ENCODE results near the gene PSMD1. TPM values are rescaled to one million over a fixed set of nuclear protein-coding genes. Genes with fewer than 3 reads are reported as not detected.
"Not testable (repeated sequence)": the region's sequence is repeated elsewhere in the genome, so short reads cannot be mapped to it uniquely, and the experiment has no call there.

The PSMD1 gene
- total and polyA plus RNA-seq, 2 of the 8 experiments (the other 6 are each of a cell fraction or from before 2014, with no cell fraction given): 179 to 272 TPM

DNA sequence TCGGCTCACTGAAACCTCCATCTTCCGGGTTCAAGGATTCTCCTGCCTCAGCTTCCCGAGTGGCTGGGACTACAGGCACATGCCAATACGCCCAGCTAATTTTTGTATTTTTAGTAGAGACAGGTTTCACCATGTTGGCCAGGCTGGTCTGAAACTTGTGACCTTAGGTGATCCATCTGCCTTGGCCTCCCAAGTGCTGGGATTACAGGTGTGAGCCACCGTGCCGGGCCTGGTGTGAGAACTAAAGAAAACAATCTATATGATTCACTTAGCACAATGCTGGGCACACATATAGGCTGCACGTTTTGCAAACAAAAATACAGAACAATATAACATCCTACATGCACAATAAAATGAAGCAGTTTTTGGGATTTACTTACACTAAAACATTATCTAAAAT, 140.5 kb downstream of the PSMD1 start:
- H2AK5ac ChIP-seq (ENCODE audit: low read depth, low read length); H2BK5ac ChIP-seq (ENCODE audit: low read depth, low read length); H3K23ac ChIP-seq (ENCODE audit: insufficient read length); FAIRE-seq; H2BK20ac ChIP-seq (ENCODE audit: low read length); H2BK15ac ChIP-seq (ENCODE audit: low read length); H3K18ac ChIP-seq (ENCODE audit: extremely low read depth, low read length); H2AFZ ChIP-seq (ENCODE audit: low read length); H2BK12ac ChIP-seq (ENCODE audit: low read depth, low read length); H3K14ac ChIP-seq (ENCODE audit: insufficient read length); H3K79me2 ChIP-seq (ENCODE audit: control insufficient read depth in 1 of 2, insufficient read depth in 2 of 2, low read length in 2 of 2); H3K79me1 ChIP-seq (ENCODE audit: low read depth, low read length); H2BK120ac ChIP-seq (replicated peaks; ENCODE audit: low read depth, low read length); H4K8ac ChIP-seq (ENCODE audit: extremely low read depth, insufficient read depth, low read length); DNase-seq (ENCODE audit: low read depth in 1 of 2, low spot score in 2 of 2); H3K23me2 ChIP-seq (ENCODE audit: low read depth, low read length); H4K5ac ChIP-seq (ENCODE audit: insufficient read length, low read depth, low read length); H3K56ac ChIP-seq (replicated peaks; ENCODE audit: insufficient read length, low read depth, low read length); H3K9ac ChIP-seq (replicated peaks in 1 of 4; ENCODE audit: extremely low read depth in 1 of 4, low read depth in 3 of 4, low read length in 3 of 4); H3K36me3 ChIP-seq (ENCODE audit: control insufficient read depth in 2 of 4, insufficient read depth in 4 of 4, low read length in 3 of 4); H4K20me1 ChIP-seq (replicated peaks in 1 of 2; ENCODE audit: control insufficient read depth in 1 of 2, insufficient read depth in 2 of 2, low read length in 2 of 2); H3K9me3 ChIP-seq (ENCODE audit: insufficient read depth in 2 of 2, low read depth in 1 of 2, low read length in 1 of 2); POLR2A ChIA-PET (ENCODE audit: partially characterized antibody); H3K27ac ChIP-seq (ENCODE audit: low read depth, low read length); H3K4me1 ChIP-seq (replicated peaks in 1 of 4; ENCODE audit: control insufficient read depth in 3 of 4, insufficient read depth in 4 of 4, low read length in 3 of 4); H4K91ac ChIP-seq (replicated peaks; ENCODE audit: insufficient read length, low read length); H3K4ac ChIP-seq (replicated peaks; ENCODE audit: insufficient read length, low read depth, low read length); H3K27me3 ChIP-seq (replicated peaks in 1 of 4; ENCODE audit: control insufficient read depth in 3 of 4, extremely low read depth in 1 of 4, insufficient read depth in 3 of 4, low read length in 3 of 4): not testable (repeated sequence)
- WGBS, 2 experiments (ENCODE audit: extremely low coverage in 1 of 2, insufficient coverage in 1 of 2, insufficient read length in 1 of 2, insufficient replicate concordance in 2 of 2, low coverage in 1 of 2, low lambda C conversion rate in 2 of 2, missing lambda C conversion rate in 1 of 2): 82% methylated on average over 7 of the region's 7 CpGs; no CpG with 5 or more reads in 1 of the 2 experiments
- 0 out of 8 replicates have a peak overlapping the region, but pooled peaks of 1 of the 4 experiments have one; percentile 79 for H3K4me3 ChIP-seq (ENCODE audit: extremely low read depth in 1 of 4, insufficient read depth in 2 of 4, low read depth in 3 of 4, low read length in 4 of 4)
- peak overlapping the region in 1 of 2 experiments; percentile 88; a peak in 1 of 4 replicates for H3K4me2 ChIP-seq (ENCODE audit: insufficient read depth in 1 of 2, low read depth in 2 of 2, low read length in 2 of 2)
- CTCF ChIA-PET (ENCODE audit: partially characterized antibody): interaction anchor here (0.8 to 1.6 kb wide), 5 partner anchors 13 to 180 kb away, joined by 3 to 9 read pairs (median 3); no protein-coding TSS in a partner anchor
